ENCODE data around the gene GCNT2.
"Not testable (repeated sequence)": the region's sequence is repeated elsewhere in the genome, so short reads cannot be mapped to it uniquely, and the experiment has no call there.

The GCNT2 gene

DNA sequence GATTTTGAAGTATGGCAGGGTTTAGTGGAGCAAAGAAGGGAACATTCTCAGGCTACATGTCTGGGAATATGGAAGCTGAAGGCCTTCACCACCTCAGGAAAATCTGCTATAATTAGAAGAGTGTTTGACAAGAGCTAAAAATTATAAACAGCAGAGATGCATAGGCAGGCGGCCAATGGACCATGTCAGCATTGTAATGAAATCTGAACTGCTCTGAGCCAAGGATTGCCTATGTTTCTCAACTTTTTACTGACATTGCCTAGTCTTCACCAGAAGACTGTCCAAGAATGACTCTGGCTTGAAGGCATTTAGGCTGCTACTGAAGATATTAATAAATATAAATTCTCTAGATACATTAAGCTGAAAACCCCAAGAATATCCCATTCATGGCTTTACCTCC lies 89.1 kb downstream of the GCNT2 start:
- DNase-seq (ENCODE audit: low spot score), result no peak

DNA sequence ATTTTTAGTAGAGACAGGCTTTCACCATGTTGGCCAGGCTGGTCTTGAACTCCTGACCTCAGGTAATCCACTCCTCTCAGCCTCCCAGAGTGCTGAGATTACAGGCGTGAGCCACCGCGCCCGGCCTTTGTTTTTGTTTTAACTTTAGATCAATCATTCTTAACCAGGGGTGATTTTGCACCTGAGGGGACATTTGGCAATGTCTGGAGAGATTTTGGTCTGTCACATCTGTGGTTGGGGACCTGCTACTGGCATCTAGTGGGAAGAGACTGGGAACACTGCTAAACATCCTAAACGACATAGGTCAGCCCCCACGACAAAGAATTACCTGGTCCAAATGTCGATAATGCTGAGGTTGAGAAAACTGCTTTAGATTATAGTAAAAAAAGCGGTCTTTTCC lies 91.0 kb downstream of the GCNT2 start:
- DNase-seq (ENCODE audit: low spot score), result no peak

DNA sequence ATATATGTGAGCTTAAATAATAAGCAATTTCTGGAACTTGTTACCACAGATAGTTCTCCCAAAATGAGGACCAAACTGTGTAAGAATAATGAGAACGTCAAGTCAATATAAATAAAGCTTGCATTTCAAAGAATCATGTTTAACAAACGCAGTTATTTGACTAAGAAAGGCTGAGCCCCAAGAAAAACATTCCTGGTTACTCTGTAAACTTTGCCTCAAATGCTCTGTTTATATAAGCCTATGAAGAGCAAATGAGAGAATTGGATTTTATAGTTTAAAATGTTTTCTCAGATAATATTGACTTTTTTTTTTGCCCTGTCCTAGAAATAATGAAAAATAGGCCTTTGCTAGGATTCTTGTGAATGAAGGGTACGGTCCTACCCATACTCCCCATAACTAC lies 91.9 kb downstream of the GCNT2 start:
- DNase-seq (ENCODE audit: low spot score), result no peak

DNA sequence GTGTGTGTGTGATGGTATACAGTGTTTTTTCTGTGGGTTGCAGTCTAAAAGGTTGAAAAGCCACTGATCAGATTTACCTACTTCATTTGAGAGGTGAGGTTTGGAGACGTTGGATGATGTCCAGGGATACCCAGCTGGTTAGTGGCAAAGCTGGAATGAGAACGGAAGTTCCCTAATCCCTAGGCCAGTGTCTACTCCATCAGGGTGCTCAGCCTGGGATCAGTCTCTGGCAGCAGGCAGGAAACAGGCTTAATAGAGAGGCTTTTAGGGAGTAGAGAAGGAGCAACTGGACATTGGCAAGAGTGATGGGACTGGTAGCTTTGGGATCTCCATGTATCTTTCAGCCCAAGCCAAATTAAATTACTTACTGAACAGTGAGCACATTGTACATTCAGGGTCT lies 92.6 kb downstream of the GCNT2 start:
- no peak for DNase-seq (ENCODE audit: low spot score)

DNA sequence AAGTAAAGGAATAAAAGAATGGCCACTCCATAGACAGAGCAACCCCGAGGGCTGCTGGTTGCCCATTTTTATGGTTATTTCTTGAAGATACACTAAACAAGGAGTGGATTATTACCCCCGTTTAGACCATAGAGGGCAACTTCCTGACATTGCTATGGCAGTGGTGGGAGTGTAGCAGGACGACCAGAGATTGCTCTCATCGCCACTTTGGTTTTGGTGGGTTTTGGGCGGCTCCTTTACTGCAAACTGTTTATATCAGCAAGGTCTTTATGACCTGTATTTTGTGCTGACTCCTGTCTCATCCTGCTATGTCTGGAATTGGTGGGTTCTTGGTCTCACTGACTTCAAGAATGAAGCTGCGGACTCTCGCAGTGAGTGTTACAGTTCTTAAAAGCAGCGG lies 94.5 kb downstream of the GCNT2 start:
- DNase-seq (ENCODE audit: low spot score), result no peak

DNA sequence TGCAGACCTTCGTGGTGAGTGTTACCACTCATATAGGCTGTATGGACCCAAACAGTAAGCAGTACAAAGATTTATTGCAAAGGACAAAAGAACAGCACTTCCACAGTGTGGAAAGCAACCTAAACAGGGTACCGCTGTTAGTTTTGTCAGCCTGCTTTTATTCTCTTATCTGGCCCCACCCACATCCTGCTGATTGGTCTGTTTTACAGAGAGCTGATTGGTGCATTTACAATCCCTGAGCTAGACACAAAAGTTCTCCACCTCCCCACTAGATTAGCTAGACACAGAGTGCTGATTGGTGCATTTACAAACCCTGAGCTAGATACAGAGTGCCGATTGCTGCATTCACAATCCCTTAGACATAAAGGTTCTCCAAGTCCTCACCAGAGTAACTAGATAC lies 95.1 kb downstream of the GCNT2 start:
- not testable (repeated sequence) for DNase-seq (ENCODE audit: low spot score)

DNA sequence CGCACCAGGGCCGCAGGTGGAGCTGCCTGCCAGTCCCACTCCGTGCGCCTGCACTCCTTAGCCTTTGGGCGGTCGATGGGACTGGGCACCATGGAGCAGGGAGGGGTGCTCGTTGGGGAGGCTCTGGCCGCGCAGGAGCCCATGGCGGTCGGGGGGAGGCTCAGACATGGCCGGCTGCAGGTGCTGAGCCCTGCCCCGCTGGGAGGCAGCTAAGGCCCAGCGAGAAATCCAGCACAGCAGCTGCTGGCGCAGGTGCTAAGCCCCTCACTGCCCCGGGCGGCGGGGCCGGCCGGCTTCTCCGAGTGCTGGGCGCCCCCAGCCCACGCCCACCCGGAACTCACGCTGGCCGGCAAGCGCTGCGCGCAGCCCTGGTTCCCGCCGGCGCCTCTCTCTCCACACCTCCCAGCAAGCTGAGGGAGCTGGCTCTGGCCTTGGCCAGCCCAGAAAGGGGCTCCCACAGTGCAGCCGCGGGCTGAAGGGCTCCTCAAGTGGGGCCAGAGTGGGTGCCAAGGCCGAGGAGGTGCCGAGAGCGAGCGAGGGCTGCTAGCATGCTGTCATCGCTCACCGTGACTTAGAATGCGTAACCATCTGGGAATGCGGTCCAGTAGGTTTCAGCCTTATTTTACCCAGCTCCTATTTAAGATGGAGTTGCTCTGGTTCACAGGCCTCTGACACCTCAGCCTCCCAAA lies 96.0 kb downstream of the GCNT2 start:
- DNase-seq (ENCODE audit: low spot score), result no peak

DNA sequence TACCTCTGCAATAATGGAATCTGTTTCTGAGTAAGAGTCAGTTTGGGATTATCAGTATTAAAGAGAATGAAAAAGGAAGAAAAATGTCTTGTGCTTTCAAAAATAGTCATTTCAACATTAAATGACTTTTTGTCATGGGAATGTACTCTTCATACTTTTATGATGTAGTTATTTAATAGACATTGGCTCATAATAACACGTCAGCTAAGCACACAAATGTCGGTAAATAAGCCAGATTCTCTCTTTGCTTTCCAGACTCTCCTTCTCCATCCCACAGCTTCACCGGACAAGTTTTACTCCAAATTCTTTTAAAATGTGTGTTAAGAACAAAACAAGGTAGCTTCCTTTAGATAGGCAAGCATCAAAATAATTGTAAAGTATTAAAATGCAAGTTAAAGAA lies 97.3 kb downstream of the GCNT2 start:
- no peak for DNase-seq (ENCODE audit: low spot score)

DNA sequence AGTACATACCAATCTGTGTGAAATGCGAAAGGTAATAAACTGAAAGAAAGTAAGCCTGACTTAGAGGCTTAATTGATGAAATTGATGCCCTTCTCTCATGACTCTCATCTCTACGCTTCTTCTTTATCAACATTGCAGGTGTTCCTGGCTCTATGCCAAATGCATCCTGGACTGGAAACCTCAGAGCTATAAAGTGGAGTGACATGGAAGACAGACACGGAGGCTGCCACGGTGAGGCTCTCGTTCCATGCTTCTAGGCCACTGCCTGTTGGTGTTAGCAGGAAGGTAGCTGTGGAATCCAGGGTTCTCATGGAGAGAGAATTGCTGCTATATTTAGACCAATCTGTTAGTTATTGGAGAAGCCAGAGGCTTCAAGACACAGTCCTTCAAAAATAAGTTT lies 100.1 kb downstream of the GCNT2 start:
- DNase-seq (ENCODE audit: low spot score), result no peak

DNA sequence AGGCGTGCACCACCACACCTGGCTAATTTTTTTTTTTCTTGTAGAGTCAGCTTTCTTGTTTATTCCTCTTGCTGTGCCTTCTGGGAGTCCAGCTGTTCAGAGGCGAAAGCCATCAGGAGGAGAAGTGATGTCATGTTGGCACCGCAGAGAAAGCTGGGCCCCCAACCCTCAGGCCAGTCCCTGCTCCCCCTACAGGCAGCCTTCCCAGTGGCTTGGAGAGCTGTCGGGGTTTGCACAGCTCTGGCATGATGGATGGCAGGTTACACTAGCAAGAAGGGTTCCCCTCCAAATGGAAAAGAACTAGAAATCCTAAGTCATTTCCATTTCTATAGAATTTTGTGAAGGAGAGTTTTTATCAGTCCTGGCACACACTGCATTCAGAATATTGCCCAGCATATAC lies 100.7 kb downstream of the GCNT2 start:
- DNase-seq (ENCODE audit: low spot score), result no peak

DNA sequence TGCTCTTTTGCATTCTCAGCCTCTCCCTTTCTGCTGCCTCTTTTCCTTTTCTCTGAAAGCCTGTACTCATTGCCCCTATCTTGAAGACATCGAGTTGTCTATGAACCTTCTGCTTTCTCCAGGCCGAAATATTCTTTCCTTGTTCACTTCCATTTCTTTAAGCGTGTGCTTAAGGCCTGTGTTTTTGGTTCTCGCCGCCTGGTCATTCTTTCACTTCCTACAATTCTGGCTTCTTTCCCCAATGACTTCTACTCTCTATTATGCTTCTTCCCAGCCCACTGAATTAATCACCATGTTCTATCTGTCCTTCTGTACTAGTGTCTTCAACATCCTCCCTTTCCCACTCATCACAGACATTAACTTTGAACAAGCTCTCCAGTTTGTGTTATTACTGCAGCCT lies 103.7 kb downstream of the GCNT2 start:
- DNase-seq (ENCODE audit: low spot score), result no peak

DNA sequence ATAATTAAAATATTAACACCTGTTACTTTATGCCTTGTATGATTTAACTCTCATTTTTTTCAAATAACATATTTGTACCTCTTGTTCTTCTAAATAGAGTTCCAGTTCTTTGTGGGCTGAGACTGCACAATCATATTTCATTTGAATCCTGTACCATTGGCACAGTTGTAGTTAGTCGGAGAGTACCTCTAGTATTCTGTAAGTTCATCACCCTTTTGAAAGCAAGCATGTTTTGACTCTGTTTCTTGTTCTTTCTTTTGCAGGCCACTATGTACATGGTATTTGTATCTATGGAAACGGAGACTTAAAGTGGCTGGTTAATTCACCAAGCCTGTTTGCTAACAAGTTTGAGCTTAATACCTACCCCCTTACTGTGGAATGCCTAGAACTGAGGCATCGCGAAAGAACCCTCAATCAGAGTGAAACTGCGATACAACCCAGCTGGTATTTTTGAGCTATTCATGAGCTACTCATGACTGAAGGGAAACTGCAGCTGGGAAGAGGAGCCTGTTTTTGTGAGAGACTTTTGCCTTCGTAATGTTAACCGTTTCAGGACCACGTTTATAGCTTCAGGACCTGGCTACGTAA lies 105.1 kb downstream of the GCNT2 start:
- DNase-seq (ENCODE audit: low spot score), result no peak

DNA sequence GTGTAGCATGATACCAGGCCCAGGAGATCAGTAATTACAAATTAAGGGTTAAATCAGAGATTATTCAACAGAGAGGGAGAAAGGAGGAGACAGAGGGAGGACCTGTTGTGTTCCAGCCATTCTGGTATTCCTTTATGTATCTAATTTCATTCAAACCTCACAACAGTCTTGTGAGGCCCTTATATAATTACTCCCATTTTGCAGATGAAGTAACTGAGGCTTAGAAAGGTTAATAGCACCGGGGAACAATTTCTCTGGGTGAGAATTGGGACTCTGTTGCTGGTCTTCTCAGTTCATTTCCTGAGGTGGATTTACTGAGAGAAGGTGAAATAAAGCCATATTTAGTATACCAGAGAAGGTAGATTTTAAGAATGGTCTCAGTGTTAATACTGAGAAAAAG lies 106.6 kb downstream of the GCNT2 start:
- DNase-seq (ENCODE audit: low spot score), result no peak

DNA sequence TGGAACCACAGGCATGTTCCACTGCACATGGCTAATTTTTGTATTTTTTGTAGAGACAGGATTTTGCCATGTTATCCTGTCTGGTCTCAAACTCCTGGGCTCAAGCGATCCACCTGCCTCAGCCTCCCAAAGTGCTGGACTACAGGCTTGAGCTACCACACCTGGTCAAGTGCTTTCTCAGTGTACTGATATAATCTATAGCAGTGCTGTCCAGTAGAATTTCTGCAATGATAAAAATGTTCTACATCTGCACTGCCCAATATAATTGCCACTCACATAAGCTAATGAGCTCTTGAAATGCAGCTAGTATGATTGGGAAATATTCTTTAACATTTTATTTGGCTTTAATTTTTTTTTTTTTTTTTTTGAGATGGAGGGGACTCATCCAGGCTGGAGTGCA lies 109.0 kb downstream of the GCNT2 start:
- DNase-seq (ENCODE audit: low spot score), result no peak

DNA sequence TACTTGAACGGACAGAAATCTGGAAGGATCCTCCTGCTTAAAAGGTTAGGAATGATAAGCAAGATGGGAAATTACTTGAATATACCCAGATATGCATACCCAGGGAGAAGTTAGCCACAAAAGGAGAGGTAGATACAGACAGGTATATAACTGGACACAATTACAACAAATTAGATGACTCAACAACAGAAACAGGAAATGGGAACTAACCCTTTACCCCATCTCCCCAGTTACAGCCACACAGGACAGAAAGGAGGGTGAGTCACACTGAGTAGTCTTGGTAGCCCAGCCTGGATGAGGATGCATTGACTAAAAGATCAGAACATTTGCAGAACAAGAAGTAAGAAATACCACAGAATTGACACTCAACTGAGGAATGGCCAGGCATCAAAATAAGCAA lies 112.1 kb downstream of the GCNT2 start:
- DNase-seq (ENCODE audit: low spot score), result peak; percentile 7

DNA sequence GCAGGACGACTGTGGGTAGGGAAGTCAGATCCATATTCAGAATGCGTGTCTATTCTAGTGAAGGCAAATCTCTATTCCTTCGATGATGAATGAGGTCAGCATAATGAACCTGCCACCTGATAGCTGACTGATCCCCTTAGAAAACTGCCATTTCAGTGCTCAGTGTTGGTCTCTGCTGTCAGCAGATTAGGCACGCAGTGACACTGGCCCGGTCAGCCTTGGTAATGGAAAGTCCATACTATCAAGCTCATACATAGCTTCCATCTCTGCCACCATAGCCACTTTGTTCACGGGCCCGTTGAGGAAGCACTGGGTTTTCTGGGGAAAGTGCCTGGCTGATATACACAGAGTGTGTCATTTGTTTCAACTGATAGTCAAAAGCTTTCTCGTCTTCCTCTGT lies 119.3 kb downstream of the GCNT2 start:
- no peak for DNase-seq (ENCODE audit: low spot score)

DNA sequence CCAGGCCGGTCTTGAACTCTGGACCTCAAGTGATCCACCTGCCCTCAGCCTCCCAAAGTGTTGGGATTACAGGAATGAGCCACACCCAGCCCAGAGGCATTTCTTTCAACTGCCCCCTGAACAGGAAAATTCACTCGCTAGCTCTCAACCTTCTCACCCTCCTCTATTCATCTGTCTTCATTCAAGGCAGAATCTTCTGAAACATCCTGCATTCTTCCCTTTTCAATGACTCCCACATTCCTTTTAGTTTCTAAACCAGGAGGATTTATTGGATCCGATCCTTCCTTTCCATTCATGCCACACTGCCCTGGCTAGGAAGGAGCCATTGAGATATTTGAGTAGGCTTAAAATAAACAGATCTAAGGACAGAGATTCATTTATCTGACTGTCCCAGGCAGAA lies 120.4 kb downstream of the GCNT2 start:
- no peak for DNase-seq (ENCODE audit: low spot score)

DNA sequence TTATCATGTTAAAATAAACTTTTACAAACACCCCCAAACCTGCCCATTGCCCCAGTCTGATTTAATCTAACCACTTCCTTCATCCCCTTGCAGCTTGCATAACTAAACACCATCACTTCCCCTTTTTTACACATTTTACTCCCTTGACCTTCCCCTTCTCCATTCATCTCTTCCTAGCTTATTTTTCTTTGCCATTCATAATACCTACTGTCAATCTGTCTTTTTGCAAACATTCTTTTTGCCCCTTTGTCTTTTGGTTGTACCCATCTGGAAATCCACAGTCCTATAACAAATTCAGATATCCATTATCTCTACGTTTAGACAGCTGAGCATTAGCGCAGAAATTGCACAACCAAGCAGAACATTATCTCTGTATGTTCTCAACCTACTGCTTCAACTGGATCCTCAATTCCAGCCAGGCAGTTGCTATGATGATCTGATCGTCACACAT lies 122.1 kb downstream of the GCNT2 start:
- no peak for DNase-seq (ENCODE audit: low spot score)

DNA sequence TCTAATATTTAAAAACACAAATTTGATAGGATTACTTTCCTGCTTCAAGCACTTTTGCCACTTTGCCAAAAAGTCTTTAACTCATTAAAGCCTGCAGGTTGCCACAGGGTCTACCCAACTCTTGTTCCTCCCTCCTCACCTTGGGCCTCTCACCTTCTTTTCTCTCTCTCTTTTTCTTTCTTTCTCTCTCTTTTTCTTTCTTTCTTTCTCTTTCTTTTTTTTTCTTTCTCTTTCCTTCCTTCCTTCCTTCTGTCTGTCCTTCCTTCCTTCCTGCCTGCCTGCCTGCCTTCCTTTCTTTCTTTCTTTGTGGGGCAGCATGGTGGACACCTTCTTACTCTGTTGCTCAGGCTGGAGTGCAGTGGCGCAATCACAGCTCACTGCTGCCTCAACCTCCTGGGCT lies 123.1 kb downstream of the GCNT2 start:
- no peak for DNase-seq (ENCODE audit: low spot score)

DNA sequence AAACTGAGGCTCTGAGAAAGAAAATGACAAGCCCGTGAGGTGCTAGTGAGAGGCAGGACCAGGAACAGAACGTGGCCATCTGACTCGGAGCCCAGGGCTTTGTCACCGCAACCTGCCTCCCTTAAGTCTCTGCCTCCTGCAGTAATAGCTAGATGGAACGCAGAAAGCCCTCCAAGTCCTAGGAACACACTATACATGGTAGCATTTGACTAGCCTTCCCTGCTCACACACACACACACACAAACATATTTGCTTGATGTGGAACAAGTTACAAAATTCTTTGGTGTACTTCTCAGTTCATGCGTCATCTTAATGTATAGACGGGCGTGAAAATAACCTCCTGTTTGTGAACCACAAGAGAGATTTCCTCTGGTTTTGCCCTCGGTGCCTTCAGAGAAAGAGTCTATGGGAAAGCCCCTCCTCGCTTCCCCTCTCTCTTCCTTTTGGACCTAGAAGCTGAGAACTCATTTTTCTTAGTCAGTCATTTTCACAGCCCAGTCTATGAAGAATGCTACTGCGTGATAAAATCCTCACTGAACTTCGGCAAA lies 134.4 kb downstream of the GCNT2 start:
- DNase-seq (ENCODE audit: low spot score), result peak; percentile 39

DNA sequence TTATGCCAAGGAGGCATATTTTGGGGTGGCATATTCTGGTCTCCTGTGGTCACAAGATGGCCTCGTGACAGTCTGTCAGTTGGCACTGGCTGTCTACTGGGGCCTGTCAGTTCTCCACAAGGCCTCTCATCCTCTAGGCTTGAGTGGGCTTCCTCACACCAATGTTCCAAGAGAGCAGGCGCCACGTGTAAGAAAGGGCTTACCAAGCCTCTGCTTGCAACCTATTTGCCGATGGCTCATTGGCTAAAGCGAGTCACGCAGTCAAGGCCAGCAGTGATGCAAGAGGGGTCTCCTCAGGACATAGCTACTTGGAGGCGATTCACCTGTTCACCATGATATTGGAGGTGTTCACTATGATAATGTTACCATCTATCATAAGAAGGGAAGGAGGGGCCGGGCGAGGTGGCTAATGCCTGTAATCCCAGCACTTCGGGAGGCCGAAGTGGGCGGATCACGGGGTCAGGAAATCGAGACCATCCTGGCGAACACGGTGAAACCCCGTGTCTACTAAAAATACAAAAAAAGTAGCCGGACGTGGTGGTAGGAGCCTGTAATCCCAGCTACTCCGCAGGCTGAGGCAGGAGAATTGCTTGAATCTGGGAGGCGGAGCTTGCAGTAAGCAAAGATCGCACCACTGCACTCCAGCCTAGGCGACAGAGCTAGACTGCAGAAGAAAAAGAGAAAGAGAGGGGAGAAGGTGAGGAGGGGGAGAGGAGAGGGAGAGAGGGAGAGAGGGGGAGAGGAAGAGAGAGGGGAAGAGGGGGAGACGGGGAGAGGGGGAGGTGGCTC lies 138.0 kb downstream of the GCNT2 start:
- DNase-seq (ENCODE audit: low spot score), result no peak

DNA sequence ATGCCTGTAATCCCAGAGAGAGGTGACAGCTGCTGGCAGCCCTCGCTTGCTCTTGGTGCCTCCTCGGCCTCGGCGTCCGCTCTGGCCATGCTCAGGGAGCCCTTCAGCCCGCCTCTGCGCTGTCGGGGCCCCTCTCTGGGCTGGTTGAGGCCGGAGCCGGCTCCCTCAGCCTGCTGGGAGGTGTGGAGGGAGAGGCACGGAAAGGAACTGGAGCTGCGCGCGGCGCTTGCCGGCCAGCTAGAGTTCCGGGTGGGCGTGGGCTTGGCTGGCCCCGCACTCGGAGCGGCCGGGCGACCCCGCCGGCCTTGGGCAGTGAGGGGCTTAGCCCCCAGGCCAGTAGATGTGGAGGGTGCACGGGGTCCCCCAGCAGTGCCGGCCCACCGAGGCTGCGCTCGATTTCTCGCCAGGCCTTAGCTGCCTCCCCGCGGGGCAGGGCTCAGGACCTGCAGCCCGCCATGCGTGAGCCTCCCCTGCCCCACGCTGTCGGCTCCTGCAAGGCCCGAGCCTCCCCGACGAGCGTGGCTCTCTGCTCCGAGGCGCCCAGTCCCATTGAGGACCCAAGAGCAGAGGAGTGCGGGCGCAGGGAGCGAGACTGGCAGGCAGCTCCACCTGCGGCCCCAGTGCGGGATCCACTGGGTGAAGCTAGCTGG lies 138.7 kb downstream of the GCNT2 start:
- no peak for DNase-seq (ENCODE audit: low spot score)
